Stimulated activated naive CD4-positive, alpha-beta T cell treated with Interleukin-2 at 50 U/mL for 16 hours (primary cell): ENCODE results near the gene ANK2.

Source experiments
- DNase-seq: peaks from one replicate; lab custom pipeline; 2025; lab: John Stamatoyannopoulos, UW

The ANK2 gene

GRCh38 chr4:113094802-113095201, 45.3 kb downstream of the ANK2 start:
- DNase-seq: no peak

GRCh38 chr4:113101669-113102068, 52.2 kb downstream of the ANK2 start:
- no peak for DNase-seq

GRCh38 chr4:113103556-113103955, 54.1 kb downstream of the ANK2 start:
- no peak for DNase-seq

GRCh38 chr4:113106108-113106507, 56.7 kb downstream of the ANK2 start:
- no peak for DNase-seq

GRCh38 chr4:113109106-113109718, 59.8 kb downstream of the ANK2 start:
- no peak for DNase-seq

GRCh38 chr4:113112338-113112978, 63.0 kb downstream of the ANK2 start:
- no peak for DNase-seq

GRCh38 chr4:113113151-113113550, 63.7 kb downstream of the ANK2 start:
- DNase-seq: no peak

GRCh38 chr4:113114884-113115283, 65.4 kb downstream of the ANK2 start:
- no peak for DNase-seq

GRCh38 chr4:113116414-113117357, 67.2 kb downstream of the ANK2 start:
- DNase-seq: no peak

GRCh38 chr4:113117358-113117702, 67.9 kb downstream of the ANK2 start:
- no peak for DNase-seq

- DNase-seq: no peak
These were observed 72.6 kb downstream of the ANK2 start for GRCh38 chr4:113122066-113122465.

- DNase-seq: no peak
These were observed 76.0 kb downstream of the ANK2 start for GRCh38 chr4:113125418-113125817.

- DNase-seq: no peak
These were observed 81.7 kb downstream of the ANK2 start for GRCh38 chr4:113131136-113131535.

GRCh38 chr4:113131621-113132020, 82.2 kb downstream of the ANK2 start:
- no peak for DNase-seq

GRCh38 chr4:113141901-113142346, 92.5 kb downstream of the ANK2 start:
- no peak for DNase-seq

GRCh38 chr4:113142351-113142750, 92.9 kb downstream of the ANK2 start:
- DNase-seq: no peak

GRCh38 chr4:113144091-113144490, 94.6 kb downstream of the ANK2 start:
- no peak for DNase-seq

- DNase-seq: no peak
These were observed 95.7 kb downstream of the ANK2 start for GRCh38 chr4:113145147-113145518.

GRCh38 chr4:113145519-113146291, 96.3 kb downstream of the ANK2 start:
- DNase-seq: no peak

GRCh38 chr4:113146876-113147358, 97.5 kb downstream of the ANK2 start:
- DNase-seq: no peak

- no peak for DNase-seq
These were observed 98.2 kb downstream of the ANK2 start for GRCh38 chr4:113147498-113148111.

- DNase-seq: no peak
These were observed 99.5 kb downstream of the ANK2 start for GRCh38 chr4:113148925-113149324.
